Transverse colon (tissue), 4 donors: ENCODE data around the gene NIPSNAP2.

Experiments used
- POLR2A ChIP-seq: fragments of 450-650 bp; IDR thresholded peaks from one replicate; pipeline ENCODE4 v1.6.1; 2016; ENCODE audit warnings: antibody characterized with exemption, mild to moderate bottlenecking, moderate library complexity
- POLR2AphosphoS5 ChIP-seq, 3 donors: sonication (generic); formaldehyde crosslinking; IDR thresholded peaks; one replicate each; pipeline ENCODE4 v1.6.1; 2016; ENCODE audit warnings: antibody characterized with exemption in 3 of 3
- TF ChIP-seq, protein P1 (sequence below), 5 experiments: fragments of 200-600 bp in 3 of 5; fragments of 450-650 bp in 2 of 5; sonication (generic) in 3 of 5; IDR thresholded peaks; 1 replicate in 2 of 5; 2 replicates in 3 of 5; pipeline ENCODE4 v1.5.1; 2016 to 2017; ENCODE audit warnings: antibody characterized with exemption in 5 of 5, inconsistent platforms in 3 of 5, mild to moderate bottlenecking in 2 of 5, moderate library complexity in 1 of 5

DNA sequence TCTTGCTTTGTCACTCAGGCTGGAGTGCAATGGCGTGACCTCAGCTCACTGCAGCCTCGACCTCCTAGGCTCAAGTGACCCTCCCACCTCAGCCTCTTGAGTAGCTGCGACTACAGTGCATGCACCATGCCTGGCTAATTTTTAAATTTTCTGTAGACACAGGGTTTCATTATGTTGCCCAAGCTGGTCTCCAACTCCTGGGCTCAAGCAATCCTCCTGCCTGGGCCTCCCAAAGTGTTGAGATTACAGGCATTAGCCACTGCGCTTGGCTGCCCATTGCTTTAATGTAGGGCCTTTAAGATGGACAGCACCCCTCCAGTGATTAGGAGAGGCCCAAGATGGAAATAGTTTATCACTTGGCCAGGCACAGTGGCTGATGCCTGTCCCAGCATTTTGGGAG is 39.4 kb downstream of the NIPSNAP2 start:
- no peak for TF ChIP-seq POLR2AphosphoS5 (IDR thresholded peaks at IDR 0.05)
- no peak for TF ChIP-seq POLR2A
- TF ChIP-seq, protein P1, sequence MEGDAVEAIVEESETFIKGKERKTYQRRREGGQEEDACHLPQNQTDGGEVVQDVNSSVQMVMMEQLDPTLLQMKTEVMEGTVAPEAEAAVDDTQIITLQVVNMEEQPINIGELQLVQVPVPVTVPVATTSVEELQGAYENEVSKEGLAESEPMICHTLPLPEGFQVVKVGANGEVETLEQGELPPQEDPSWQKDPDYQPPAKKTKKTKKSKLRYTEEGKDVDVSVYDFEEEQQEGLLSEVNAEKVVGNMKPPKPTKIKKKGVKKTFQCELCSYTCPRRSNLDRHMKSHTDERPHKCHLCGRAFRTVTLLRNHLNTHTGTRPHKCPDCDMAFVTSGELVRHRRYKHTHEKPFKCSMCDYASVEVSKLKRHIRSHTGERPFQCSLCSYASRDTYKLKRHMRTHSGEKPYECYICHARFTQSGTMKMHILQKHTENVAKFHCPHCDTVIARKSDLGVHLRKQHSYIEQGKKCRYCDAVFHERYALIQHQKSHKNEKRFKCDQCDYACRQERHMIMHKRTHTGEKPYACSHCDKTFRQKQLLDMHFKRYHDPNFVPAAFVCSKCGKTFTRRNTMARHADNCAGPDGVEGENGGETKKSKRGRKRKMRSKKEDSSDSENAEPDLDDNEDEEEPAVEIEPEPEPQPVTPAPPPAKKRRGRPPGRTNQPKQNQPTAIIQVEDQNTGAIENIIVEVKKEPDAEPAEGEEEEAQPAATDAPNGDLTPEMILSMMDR (IDR thresholded peaks at IDR 0.05), result no peak
